KMS-11 (cell line): ENCODE data around the gene METTL9.

Experiments
- H2AFZ ChIP-seq: fragments of 200-600 bp; sonication (generic); 2 replicates; pipeline ENCODE4 v1.6.1; 2016; ENCODE audit warnings: antibody characterized with exemption, mixed run types, low read depth
- H3K27ac ChIP-seq: fragments of 200-600 bp; sonication (generic); 2 replicates; pipeline ENCODE4 v1.6.1; 2016; ENCODE audit warnings: mild to moderate bottlenecking, mixed run types
- H3K27me3 ChIP-seq: fragments of 200-600 bp; sonication (generic); 2 replicates; pipeline ENCODE4 v1.6.1; 2017; ENCODE audit warnings: mild to moderate bottlenecking, low read depth, mixed run types, moderate library complexity; ENCODE audit not compliant: insufficient read depth
- H3K36me3 ChIP-seq: fragments of 200-600 bp; sonication (generic); 2 replicates; pipeline ENCODE4 v1.6.1; 2017; ENCODE audit warnings: mild to moderate bottlenecking, mixed run types; ENCODE audit not compliant: insufficient read depth
- H3K4me1 ChIP-seq: fragments of 200-600 bp; sonication (generic); 2 replicates; pipeline ENCODE4 v1.6.1; 2016; ENCODE audit warnings: mild to moderate bottlenecking, low read depth, mixed run types; ENCODE audit not compliant: poor library complexity, severe bottlenecking
- H3K4me2 ChIP-seq: fragments of 200-600 bp; sonication (generic); 2 replicates; pipeline ENCODE4 v1.7.0; 2016; ENCODE audit warnings: mild to moderate bottlenecking, mixed run types
- H3K4me3 ChIP-seq: fragments of 200-600 bp; sonication (generic); IDR thresholded peaks from 2 replicates; pipeline ENCODE4 v1.6.1; 2017; ENCODE audit warnings: low read depth, low read length, mixed read lengths; ENCODE audit not compliant: insufficient read depth
- H3K79me2 ChIP-seq: fragments of 200-600 bp; sonication (generic); 2 replicates; pipeline ENCODE4 v1.6.1; 2016; ENCODE audit warnings: low read depth, mixed run types; ENCODE audit not compliant: insufficient read depth
- H3K9ac ChIP-seq: fragments of 200-600 bp; sonication (generic); 2 replicates; pipeline ENCODE4 v1.6.1; 2016; ENCODE audit warnings: mild to moderate bottlenecking, mixed run types
- H4K20me1 ChIP-seq: fragments of 200-600 bp; sonication (generic); 2 replicates; pipeline ENCODE4 v1.6.1; 2016; ENCODE audit warnings: mild to moderate bottlenecking, mixed run types; ENCODE audit not compliant: insufficient read depth
- TF ChIP-seq, protein P1 (sequence below): fragments of 200-600 bp; sonication (generic); conservative IDR thresholded peaks from 2 replicates; pipeline ENCODE4 v1.6.1; 2017; ENCODE audit warnings: low read depth, mild to moderate bottlenecking, antibody characterized with exemption, low read length, moderate library complexity, mixed read lengths

Gene METTL9

DNA sequence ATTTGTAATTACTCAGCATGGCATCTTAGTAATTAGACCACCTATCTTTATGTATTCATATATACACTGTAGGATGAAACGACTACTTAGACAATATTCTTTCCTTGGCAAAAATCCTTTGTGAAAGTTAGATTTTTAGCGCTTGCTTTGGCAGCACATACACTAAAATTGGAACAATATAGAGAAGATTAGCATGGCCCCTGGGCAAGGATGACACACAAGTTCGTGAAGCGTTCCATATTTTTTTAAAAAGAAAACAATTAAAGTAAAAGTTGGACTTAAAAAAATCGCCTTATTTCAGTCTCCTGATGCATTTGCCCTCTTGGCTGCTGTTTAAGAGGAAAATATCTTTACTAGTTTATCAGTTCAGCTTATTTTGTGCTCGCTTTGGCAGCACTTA, 42.5 kb downstream of the METTL9 start:
- Histone ChIP-seq H3K4me3 (no peak overlapping the region), H3K27me3 (no peaks in the 10 kb centered on the region), H3K79me2 (peaks cover 12% of the 10 kb centered on the region), H2AFZ (no peak overlapping the region), H3K36me3 (no peaks in the 10 kb centered on the region), H3K27ac (no peak overlapping the region), H3K4me1 (peaks cover 55% of the 10 kb centered on the region), H3K9ac (no peak overlapping the region), H4K20me1 (no peaks in the 10 kb centered on the region), H3K4me2 (no peak overlapping the region)
- TF ChIP-seq, protein P1, sequence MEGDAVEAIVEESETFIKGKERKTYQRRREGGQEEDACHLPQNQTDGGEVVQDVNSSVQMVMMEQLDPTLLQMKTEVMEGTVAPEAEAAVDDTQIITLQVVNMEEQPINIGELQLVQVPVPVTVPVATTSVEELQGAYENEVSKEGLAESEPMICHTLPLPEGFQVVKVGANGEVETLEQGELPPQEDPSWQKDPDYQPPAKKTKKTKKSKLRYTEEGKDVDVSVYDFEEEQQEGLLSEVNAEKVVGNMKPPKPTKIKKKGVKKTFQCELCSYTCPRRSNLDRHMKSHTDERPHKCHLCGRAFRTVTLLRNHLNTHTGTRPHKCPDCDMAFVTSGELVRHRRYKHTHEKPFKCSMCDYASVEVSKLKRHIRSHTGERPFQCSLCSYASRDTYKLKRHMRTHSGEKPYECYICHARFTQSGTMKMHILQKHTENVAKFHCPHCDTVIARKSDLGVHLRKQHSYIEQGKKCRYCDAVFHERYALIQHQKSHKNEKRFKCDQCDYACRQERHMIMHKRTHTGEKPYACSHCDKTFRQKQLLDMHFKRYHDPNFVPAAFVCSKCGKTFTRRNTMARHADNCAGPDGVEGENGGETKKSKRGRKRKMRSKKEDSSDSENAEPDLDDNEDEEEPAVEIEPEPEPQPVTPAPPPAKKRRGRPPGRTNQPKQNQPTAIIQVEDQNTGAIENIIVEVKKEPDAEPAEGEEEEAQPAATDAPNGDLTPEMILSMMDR: no peak

DNA sequence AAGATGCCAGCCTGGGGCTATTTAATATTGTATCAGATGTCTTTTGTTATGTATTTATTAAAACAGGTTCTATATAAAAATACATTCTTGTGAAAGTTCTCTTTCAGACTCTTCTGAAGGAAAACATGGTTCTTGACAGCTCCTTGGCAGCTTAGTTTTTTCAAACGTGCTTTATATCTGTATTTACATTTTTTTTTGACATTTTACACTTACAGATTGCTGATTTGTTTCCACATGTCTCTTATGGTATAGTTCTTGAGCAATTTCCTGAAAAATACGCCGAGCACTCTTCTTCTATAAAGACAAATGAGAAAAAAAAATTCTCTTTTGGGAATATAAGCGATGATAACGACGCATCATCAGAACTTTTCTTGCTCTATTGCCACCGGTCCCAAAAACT, 43.5 kb downstream of the METTL9 start:
- no peak overlapping the region for H2AFZ ChIP-seq
- H3K4me1 ChIP-seq: peaks cover 55% of the 10 kb centered on the region
- no peaks in the 10 kb centered on the region for H3K27me3 ChIP-seq
- no peak overlapping the region for H3K4me3 ChIP-seq
- H4K20me1 ChIP-seq: no peaks in the 10 kb centered on the region
- TF ChIP-seq, protein P1: no peak
- no peak overlapping the region for H3K9ac ChIP-seq
- H3K36me3 ChIP-seq: no peaks in the 10 kb centered on the region
- no peak overlapping the region for H3K27ac ChIP-seq
- no peak overlapping the region for H3K4me2 ChIP-seq
- H3K79me2 ChIP-seq: peaks cover 12% of the 10 kb centered on the region

- Histone ChIP-seq H3K36me3 (no peaks in the 10 kb centered on the region), H2AFZ (no peak overlapping the region), H3K4me2 (peak overlapping the region; percentile 90; the same call in 1 of the 2 replicates), H3K9ac (no peak overlapping the region), H3K79me2 (peaks cover 12% of the 10 kb centered on the region), H3K27ac (no peak overlapping the region), H3K27me3 (no peaks in the 10 kb centered on the region), H4K20me1 (no peaks in the 10 kb centered on the region), H3K4me1 (peaks cover 46% of the 10 kb centered on the region), H3K4me3 (no peak overlapping the region)
- TF ChIP-seq, protein P1: no peak
These were observed 44.4 kb downstream of the METTL9 start for GRCh38 chr16:21643785-21644184.

DNA sequence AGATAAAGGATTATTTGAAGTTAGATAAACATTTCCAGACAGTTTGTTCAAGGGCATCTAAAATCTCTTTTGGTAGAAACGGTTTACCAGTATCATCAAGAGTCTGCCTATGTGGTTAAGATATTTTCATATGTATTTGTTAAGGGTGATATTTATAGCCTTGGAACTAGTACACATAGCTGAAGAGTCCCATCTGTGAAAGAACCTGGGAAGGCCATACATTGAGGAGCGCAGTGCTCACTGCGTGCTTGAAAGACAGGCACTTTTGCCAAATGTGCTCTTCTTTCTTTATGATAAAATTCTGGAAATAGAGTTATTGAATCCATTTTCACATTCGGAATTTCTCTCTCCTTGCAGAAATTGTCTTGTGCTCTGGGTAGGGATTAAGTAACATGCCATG, 45.3 kb downstream of the METTL9 start:
- no peaks in the 10 kb centered on the region for H3K36me3 ChIP-seq
- peaks cover 45% of the 10 kb centered on the region for H3K4me1 ChIP-seq
- no peaks in the 10 kb centered on the region for H4K20me1 ChIP-seq
- H2AFZ ChIP-seq: peak overlapping the region; percentile 35
- peak overlapping the region; percentile 90 for H3K4me2 ChIP-seq
- peak overlapping the region; percentile 12; the same call in 1 of the 2 replicates for H3K9ac ChIP-seq
- no peaks in the 10 kb centered on the region for H3K27me3 ChIP-seq
- peaks cover 12% of the 10 kb centered on the region for H3K79me2 ChIP-seq
- H3K27ac ChIP-seq: peak overlapping the region; percentile 51
- TF ChIP-seq, protein P1: no peak
- no peak overlapping the region for H3K4me3 ChIP-seq
